Stimulated activated CD4-positive, alpha-beta T cell treated with anti-CD3 and anti-CD28 coated beads, Interleukin-1b, Interleukin-23, amount 100 ng/mL, for 1 hour (primary cell): ENCODE data around the gene SLC25A11.

Experiments
- DNase-seq, 2 donors: peaks; one replicate each; pipeline ENCODE4 v3.0.0-alpha.2; 2020; ENCODE audit warnings: low read depth in 2 of 2

SLC25A11 gene

GRCh38 chr17:4895657-4896331 lies 44.1 kb downstream of the SLC25A11 start:
- no peak for DNase-seq

GRCh38 chr17:4895121-4895520 lies 44.7 kb downstream of the SLC25A11 start:
- no peak for DNase-seq

- DNase-seq: no peak
Observed at GRCh38 chr17:4893721-4894560, 45.9 kb downstream of the SLC25A11 start.

- DNase-seq: no peak
Observed at GRCh38 chr17:4893272-4893671, 46.6 kb downstream of the SLC25A11 start.

GRCh38 chr17:4892499-4893221 lies 47.2 kb downstream of the SLC25A11 start:
- no peak for DNase-seq

- no peak for DNase-seq
Observed at GRCh38 chr17:4891411-4892410, 48.1 kb downstream of the SLC25A11 start.

- DNase-seq: no peak
Observed at GRCh38 chr17:4887581-4887980, 52.3 kb downstream of the SLC25A11 start.
